Common myeloid progenitor, CD34-positive (primary cell): ENCODE results near the gene GDPD3. TPM values are rescaled to one million over a fixed set of nuclear protein-coding genes. Genes with fewer than 3 reads are reported as not detected.
A peak's percentile ranks its signal among the peaks of the same experiment; 100 is the strongest.

Experiments used
- CTCF ChIA-PET: fragments of 350-600 bp; sonication (Branson Sonifier 250); formaldehyde crosslinking; loops from one replicate; lab custom pipeline; 2021; ENCODE audit warnings: antibody characterized with exemption; lab: Charles Lee
- POLR2A ChIA-PET: fragments of 350-600 bp; sonication (Branson Sonifier 250); formaldehyde crosslinking; loops from one replicate; lab custom pipeline; 2021; ENCODE audit warnings: antibody characterized with exemption; lab: Charles Lee
- DNase-seq, 3 donors: peaks; one replicate each; pipeline versions ENCODE4 v3.0.0 to v3.0.0-alpha.2; 2013
- H3K27ac ChIP-seq, 2 experiments: 1 replicate in 1 of 2; 2 replicates in 1 of 2; pipeline ENCODE4 v1.7.0; 2013; ENCODE audit warnings: inconsistent platforms in 2 of 2, low read length in 2 of 2, mild to moderate bottlenecking in 2 of 2, low read depth in 1 of 2, moderate library complexity in 1 of 2; ENCODE audit not compliant: severe bottlenecking in 2 of 2, insufficient read depth in 1 of 2, poor library complexity in 1 of 2
- H3K27me3 ChIP-seq, 5 experiments: replicated peaks in 2 of 5; 1 replicate in 3 of 5; 2 replicates in 2 of 5; pipeline versions ENCODE4 v1.6.1 to v1.7.0; 2013; ENCODE audit warnings: low read length in 4 of 5, mild to moderate bottlenecking in 2 of 5, moderate library complexity in 2 of 5, inconsistent platforms in 1 of 5; ENCODE audit not compliant: insufficient read depth in 5 of 5, control insufficient read depth in 4 of 5
- H3K36me3 ChIP-seq, 4 experiments: 1 replicate in 2 of 4; 2 replicates in 2 of 4; pipeline versions ENCODE4 v1.6.1 to v1.7.0; 2013; ENCODE audit warnings: low read length in 3 of 4, control low read depth in 1 of 4, mild to moderate bottlenecking in 1 of 4; ENCODE audit not compliant: control insufficient read depth in 4 of 4, insufficient read depth in 4 of 4
- H3K4me1 ChIP-seq, 4 experiments: 1 replicate in 3 of 4; 2 replicates in 1 of 4; pipeline versions ENCODE4 v1.6.1 to v1.7.1; 2013; ENCODE audit warnings: low read length in 3 of 4, mild to moderate bottlenecking in 3 of 4, control low read depth in 1 of 4, inconsistent platforms in 1 of 4, moderate library complexity in 1 of 4; ENCODE audit not compliant: control insufficient read depth in 4 of 4, insufficient read depth in 4 of 4; ENCODE audit errors: control extremely low read depth in 1 of 4
- H3K4me3 ChIP-seq, 7 experiments: 1 replicate in 4 of 7; 2 replicates in 3 of 7; pipeline versions ENCODE4 v1.5.1 to v1.7.0; 2013; ENCODE audit warnings: mild to moderate bottlenecking in 7 of 7, low read length in 6 of 7, moderate library complexity in 6 of 7, inconsistent platforms in 2 of 7, low read depth in 2 of 7, control low read depth in 1 of 7; ENCODE audit not compliant: insufficient read depth in 4 of 7, control insufficient read depth in 1 of 7; ENCODE audit errors: extremely low read depth in 1 of 7
- H3K9me3 ChIP-seq, 5 experiments: 1 replicate in 4 of 5; 2 replicates in 1 of 5; pipeline versions ENCODE4 v1.6.1 to v1.7.1; 2013; ENCODE audit warnings: low read length in 4 of 5, mild to moderate bottlenecking in 2 of 5, inconsistent platforms in 1 of 5, low read depth in 1 of 5, moderate library complexity in 1 of 5; ENCODE audit not compliant: control insufficient read depth in 4 of 5, insufficient read depth in 2 of 5; ENCODE audit errors: control extremely low read depth in 1 of 5
- WGBS: methylation state at CpG from one replicate; pipeline ENCODE4 v1.1.5; 2013; ENCODE audit not compliant: insufficient coverage; 5-methylcytosine and 5-hydroxymethylcytosine counted together
- polyA plus RNA-seq: library from polyadenylated mRNA; unstranded; fragments of 120-200 nt; gene quantifications from one replicate; pipeline ENCODE4 v1.2.1, GENCODE V29; 2013

The GDPD3 gene
- polyA plus RNA-seq: 4.0 TPM

GRCh38 chr16:30113031-30113710 lies at the start of gene GDPD3:
Gene GDPD3 (minus strand): TSS chr16:30113537. CDS start chr16:30113478, 59 bp downstream.
- POLR2A ChIA-PET: no interaction called here
- CTCF ChIA-PET: interaction anchor here (2.2 to 5.2 kb wide), 2 partner anchors 10 to 22 kb away, joined by 13 to 54 read pairs; partner anchors contain the start of gene TBX6
- H3K27ac ChIP-seq: no peak within 1 kb of the TSS
- no peak within 1 kb of the TSS for H3K4me3 ChIP-seq
- H3K36me3 ChIP-seq: peaks cover 8 to 68% (median 19%) of the 10 kb centered on the region in 4 experiments
- no peaks in the 10 kb centered on the region for H3K9me3 ChIP-seq
- no peaks in the 10 kb centered on the region for H3K27me3 ChIP-seq
- no peak for DNase-seq
- peaks cover 0 to 4% (median 0%) of the 10 kb centered on the region in 4 experiments for H3K4me1 ChIP-seq
- 94% methylated on average over 16 of the region's 20 CpGs for WGBS

GRCh38 chr16:30157214-30157613 lies 43.9 kb upstream of the GDPD3 start:
- CTCF ChIA-PET: no interaction called here
- H3K27me3 ChIP-seq: no peaks in the 10 kb centered on the region
- H3K4me1 ChIP-seq: no peaks in the 10 kb centered on the region
- WGBS: 80% methylated on average over 1 of the region's 1 CpG
- no peak overlapping the region for H3K27ac ChIP-seq
- H3K4me3 ChIP-seq: no peak overlapping the region
- DNase-seq: no peak
- POLR2A ChIA-PET: no interaction called here
- no peaks in the 10 kb centered on the region for H3K36me3 ChIP-seq
- no peaks in the 10 kb centered on the region for H3K9me3 ChIP-seq

GRCh38 chr16:30155188-30155587 lies 41.9 kb upstream of the GDPD3 start:
- WGBS: 100% methylated on average over 1 of the region's 5 CpGs
- H3K9me3 ChIP-seq: no peaks in the 10 kb centered on the region
- CTCF ChIA-PET: no interaction called here

GRCh38 chr16:30152517-30152916 lies 39.2 kb upstream of the GDPD3 start:
- ChIA-PET CTCF (no interaction called here), POLR2A (no interaction called here)
- Histone ChIP-seq H3K36me3 (no peaks in the 10 kb centered on the region), H3K4me1 (no peaks in the 10 kb centered on the region), H3K27me3 (no peaks in the 10 kb centered on the region), H3K9me3 (peaks cover 0 to 10% (median 0%) of the 10 kb centered on the region in 5 experiments), H3K27ac (no peak overlapping the region), H3K4me3 (no peak overlapping the region)
- WGBS: 97% methylated on average over 5 of the region's 9 CpGs
- no peak for DNase-seq

More at GRCh38 chr16:30155188-30155587, 41.9 kb upstream of the GDPD3 start:
- POLR2A ChIA-PET: no interaction called here
- Histone ChIP-seq H3K27me3 (no peaks in the 10 kb centered on the region), H3K4me3 (no peak overlapping the region), H3K27ac (no peak overlapping the region), H3K4me1 (no peaks in the 10 kb centered on the region), H3K36me3 (no peaks in the 10 kb centered on the region)
- DNase-seq: no peak

GRCh38 chr16:30151091-30151490 lies 37.8 kb upstream of the GDPD3 start:
- Histone ChIP-seq H3K9me3 (peaks cover 0 to 10% (median 0%) of the 10 kb centered on the region in 5 experiments), H3K27me3 (no peaks in the 10 kb centered on the region), H3K4me3 (no peak overlapping the region), H3K27ac (no peak overlapping the region), H3K36me3 (no peaks in the 10 kb centered on the region), H3K4me1 (no peaks in the 10 kb centered on the region)
- ChIA-PET CTCF (no interaction called here), POLR2A (no interaction called here)
- 86% methylated on average over 6 of the region's 7 CpGs for WGBS
- no peak for DNase-seq

GRCh38 chr16:30149250-30149930 lies 36.1 kb upstream of the GDPD3 start:
- POLR2A ChIA-PET: no interaction called here
- Histone ChIP-seq H3K36me3 (no peaks in the 10 kb centered on the region), H3K27me3 (no peaks in the 10 kb centered on the region), H3K4me3 (no peak overlapping the region), H3K27ac (no peak overlapping the region), H3K4me1 (no peaks in the 10 kb centered on the region), H3K9me3 (peaks cover 0 to 10% (median 0%) of the 10 kb centered on the region in 5 experiments)
- CTCF ChIA-PET: no interaction called here
- peak in 1 of 3 donors; percentile 12 for DNase-seq
- 100% methylated on average over 1 of the region's 5 CpGs for WGBS
